NCI-H1436 treated with DMSO at 0.1 percent for 48 hours (cell line): ENCODE data around the gene SMCHD1.

Experiments used
- DNase-seq: peaks from one replicate; lab custom pipeline; 2025; lab: John Stamatoyannopoulos, UW

SMCHD1 gene

GRCh38 chr18:2655178-2655953, at the start of gene SMCHD1:
Gene SMCHD1, plus strand, starts transcription at chr18:2655726. Its CDS starts 350 bp downstream, at chr18:2656076.
- no peak for DNase-seq

- DNase-seq, result no peak
Measured at GRCh38 chr18:2606335-2606734, 49.2 kb upstream of the SMCHD1 start.

- no peak for DNase-seq
Measured at GRCh38 chr18:2609604-2610003, 45.9 kb upstream of the SMCHD1 start.

GRCh38 chr18:2610549-2610948, 45.0 kb upstream of the SMCHD1 start:
- no peak for DNase-seq

- DNase-seq, result no peak
Measured at GRCh38 chr18:2612996-2613395, 42.5 kb upstream of the SMCHD1 start.

GRCh38 chr18:2617401-2617998, 38.0 kb upstream of the SMCHD1 start:
- DNase-seq, result no peak

GRCh38 chr18:2618009-2618408, 37.5 kb upstream of the SMCHD1 start:
- no peak for DNase-seq

GRCh38 chr18:2625217-2625616, 30.3 kb upstream of the SMCHD1 start:
- DNase-seq, result no peak

- DNase-seq, result no peak
Measured at GRCh38 chr18:2627821-2628276, 27.7 kb upstream of the SMCHD1 start.

- no peak for DNase-seq
Measured at GRCh38 chr18:2629003-2629402, 26.5 kb upstream of the SMCHD1 start.

GRCh38 chr18:2635586-2635985, 19.9 kb upstream of the SMCHD1 start:
- DNase-seq, result no peak

GRCh38 chr18:2636126-2636631, 19.3 kb upstream of the SMCHD1 start:
- no peak for DNase-seq

- DNase-seq, result no peak
Measured at GRCh38 chr18:2641638-2642037, 13.9 kb upstream of the SMCHD1 start.

GRCh38 chr18:2642771-2643170, 12.8 kb upstream of the SMCHD1 start:
- no peak for DNase-seq

- DNase-seq, result no peak
Measured at GRCh38 chr18:2644535-2644934, 11.0 kb upstream of the SMCHD1 start.

GRCh38 chr18:2651981-2652380, 3.5 kb upstream of the SMCHD1 start:
- DNase-seq, result no peak

- DNase-seq, result no peak
Measured at GRCh38 chr18:2653467-2653866, 2.1 kb upstream of the SMCHD1 start.

GRCh38 chr18:2654169-2654927, 1.2 kb upstream of the SMCHD1 start:
- DNase-seq, result no peak

- DNase-seq, result no peak
Measured at GRCh38 chr18:2654928-2655177, 673 bp upstream of the SMCHD1 start.

- no peak for DNase-seq
Measured at GRCh38 chr18:2655954-2656236, 369 bp downstream of the SMCHD1 start.

GRCh38 chr18:2656237-2656980, 883 bp downstream of the SMCHD1 start:
- no peak for DNase-seq

GRCh38 chr18:2656981-2657512, 1.5 kb downstream of the SMCHD1 start:
- DNase-seq, result no peak
